HG03565 (cell line): ENCODE data around the gene WDR12.
"Not testable (repeated sequence)": the region's sequence is repeated elsewhere in the genome, so short reads cannot be mapped to it uniquely, and the experiment has no call there.

Experiments used
- ATAC-seq: cut with Tn5 transposase; IDR thresholded peaks from one replicate; pipeline ENCODE4 v1.9.1; 2021; ENCODE audit warnings: mild to moderate bottlenecking, moderate library complexity; ENCODE audit not compliant: unreplicated experiment

The WDR12 gene

DNA sequence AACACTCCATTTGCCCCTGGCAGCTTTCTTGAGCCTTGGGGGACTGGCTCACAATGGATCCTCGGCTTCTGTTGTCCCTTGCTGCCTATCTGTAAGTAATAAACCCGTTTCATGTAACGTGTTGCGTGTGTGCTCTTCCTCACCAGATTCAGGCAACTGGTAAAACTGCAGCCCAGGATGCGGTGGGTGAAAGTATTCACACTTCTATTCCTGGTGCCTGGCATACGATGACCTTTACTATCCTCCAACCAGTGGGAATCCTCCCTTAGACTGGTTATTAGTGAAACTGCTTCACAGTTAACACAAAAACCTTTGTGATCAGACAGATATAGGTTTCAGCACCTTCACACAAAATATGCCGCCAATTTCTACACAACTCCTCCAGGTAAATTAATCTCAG lies 26.3 kb downstream of the WDR12 start:
- ATAC-seq, result no peak

DNA sequence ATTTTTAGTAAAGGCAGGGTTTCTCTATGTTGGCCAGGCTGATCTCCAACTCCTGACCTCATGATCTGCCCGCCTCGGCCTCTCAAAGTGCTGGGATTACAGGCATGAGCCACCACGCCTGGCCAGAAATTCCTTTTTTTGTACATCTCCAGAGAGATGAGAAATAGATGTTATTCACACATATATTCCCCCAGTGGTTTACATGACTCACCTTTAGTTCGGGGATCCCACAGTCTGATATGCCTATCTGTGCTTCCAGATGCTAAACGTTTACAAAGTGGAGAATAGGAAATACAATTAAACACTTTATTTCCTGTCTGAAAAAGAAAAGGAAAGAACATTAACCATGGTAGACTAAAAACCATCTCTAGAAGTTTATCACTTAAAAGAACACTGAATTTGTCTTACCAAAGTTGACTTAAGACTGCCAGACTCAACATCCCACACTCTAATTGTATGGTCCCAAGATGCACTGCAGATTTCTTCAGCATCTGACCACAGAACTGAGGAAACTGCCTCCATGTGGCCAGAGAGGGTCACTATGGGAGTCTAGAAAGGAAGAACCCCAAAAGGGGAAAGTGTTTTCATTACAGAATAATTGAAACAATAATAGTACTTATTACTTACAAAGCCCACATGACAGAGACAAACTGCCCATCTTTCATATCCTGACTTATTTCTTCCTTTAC lies 27.3 kb downstream of the WDR12 start:
- ATAC-seq, result no peak

- ATAC-seq, result no peak
These were observed 29.9 kb downstream of the WDR12 start for GRCh38 chr2:202881570-202881969.

- ATAC-seq, result no peak
These were observed 33.8 kb downstream of the WDR12 start for GRCh38 chr2:202877699-202878098.

DNA sequence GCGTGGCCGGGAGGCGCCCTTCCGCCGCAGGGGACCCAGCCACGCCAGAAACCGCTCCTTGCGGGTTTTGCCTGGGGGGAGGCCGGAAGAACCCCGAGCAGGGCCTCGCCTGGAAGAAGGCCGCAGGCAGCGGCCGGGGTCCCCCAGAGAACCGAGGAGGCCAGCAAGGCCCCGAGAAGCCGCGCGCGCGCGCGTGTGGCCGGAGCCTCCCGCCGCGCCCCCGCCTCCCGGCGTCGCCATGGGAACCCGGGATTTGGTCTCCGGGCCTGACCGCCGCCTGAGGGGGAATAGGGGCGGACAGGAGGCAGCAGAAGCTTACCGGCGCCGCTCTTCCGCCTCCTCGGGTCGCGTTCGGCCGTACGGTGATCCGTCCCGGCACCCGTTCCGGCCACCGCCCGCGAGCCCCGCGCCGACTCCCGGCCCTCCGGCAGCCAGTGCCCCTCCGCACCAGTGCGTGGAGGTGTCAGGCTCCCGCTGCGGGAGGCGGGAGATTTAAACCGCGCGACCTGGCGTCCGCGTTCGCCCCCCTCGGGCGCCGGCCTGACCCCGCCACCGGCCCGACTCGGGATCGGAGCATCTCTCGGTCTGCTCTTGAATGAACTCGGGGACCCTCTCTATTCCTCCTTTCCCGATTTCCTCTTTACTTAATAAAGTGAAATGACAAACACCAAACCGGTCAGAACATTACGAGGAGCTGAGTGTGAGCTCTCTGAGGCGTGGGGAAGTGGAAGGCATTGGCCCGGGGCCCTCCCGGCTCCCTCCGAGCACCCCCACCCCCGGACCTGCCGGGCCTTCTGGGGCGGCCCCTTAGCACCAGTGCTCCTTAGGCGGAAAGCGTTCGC lies 40.0 kb downstream of the WDR12 start, which contains the start of gene ICA1L:
ICA1L (minus strand) TSS at position 467 of the 842 bp plus-strand sequence. CDS start 42,757 bp downstream, outside the sequence.
- ATAC-seq, result peak; percentile 42

- ATAC-seq, result peak; percentile 45
These were observed 40.8 kb downstream of the WDR12 start for GRCh38 chr2:202870431-202871299.

GRCh38 chr2:202861987-202862386 lies 49.5 kb downstream of the WDR12 start:
- no peak for ATAC-seq

GRCh38 chr2:202858601-202859000 lies 52.9 kb downstream of the WDR12 start:
- no peak for ATAC-seq

DNA sequence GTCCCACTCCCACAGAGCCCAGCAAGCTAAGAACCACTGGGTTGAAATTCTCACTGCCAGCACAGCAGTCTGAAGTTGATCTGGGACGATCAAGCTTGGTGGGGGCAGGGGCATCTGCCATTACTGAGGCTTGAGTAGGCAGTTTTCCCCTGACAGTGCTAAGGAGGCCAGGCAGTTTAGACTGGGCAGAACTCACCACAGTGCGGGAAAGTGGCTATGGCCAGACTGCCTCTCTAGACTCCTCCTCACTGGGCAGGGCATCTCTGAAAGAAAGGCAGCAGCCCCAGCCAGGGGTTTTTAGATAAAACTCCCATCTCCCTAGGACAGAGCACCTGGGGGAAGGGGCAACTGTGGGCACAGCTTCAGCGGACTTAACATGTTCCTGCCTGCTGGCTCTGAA lies 62.1 kb downstream of the WDR12 start:
- not testable (repeated sequence) for ATAC-seq

DNA sequence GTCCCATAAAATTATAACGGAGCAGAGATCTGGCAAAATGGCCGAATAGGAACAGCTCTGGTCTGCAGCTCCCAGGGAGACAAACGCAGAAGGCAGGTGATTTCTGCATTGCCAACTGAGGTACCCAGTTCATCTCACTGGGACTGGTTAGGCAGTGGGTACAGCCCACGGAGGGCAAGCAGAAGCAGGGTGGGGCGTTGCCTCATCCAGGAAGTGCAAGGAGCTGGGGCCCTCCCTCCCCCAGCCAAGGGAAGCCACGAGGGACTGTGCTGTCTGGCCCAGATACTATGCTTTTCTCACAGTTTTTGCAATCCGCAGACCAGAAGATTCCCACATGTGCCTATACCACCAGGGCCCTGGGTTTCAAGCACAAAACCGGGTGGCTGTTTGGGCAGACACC lies 62.7 kb downstream of the WDR12 start:
- no peak for ATAC-seq

- ATAC-seq, result peak; percentile 85
These were observed 63.6 kb downstream of the WDR12 start for GRCh38 chr2:202847693-202848524.

DNA sequence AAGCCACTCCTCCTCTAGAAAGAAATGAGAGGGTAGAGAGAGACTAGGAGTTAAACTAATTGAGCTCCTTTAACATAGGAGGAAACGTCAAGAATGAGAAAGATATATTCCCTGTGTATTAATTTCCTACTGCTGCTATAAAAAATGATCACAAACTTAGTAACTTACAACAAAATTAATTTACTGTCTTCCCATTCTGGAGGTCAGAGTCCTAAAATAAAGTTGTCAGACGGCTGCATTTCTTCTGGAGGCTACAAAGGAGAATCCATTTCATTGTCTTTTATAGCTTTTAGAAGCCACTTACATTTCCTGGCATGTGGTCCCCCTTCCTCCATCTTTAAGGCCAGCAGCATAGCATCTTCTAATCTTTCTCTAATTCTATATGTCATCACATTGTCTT lies 66.8 kb downstream of the WDR12 start:
- no peak for ATAC-seq

GRCh38 chr2:202842690-202843089 lies 68.8 kb downstream of the WDR12 start:
- ATAC-seq, result no peak

DNA sequence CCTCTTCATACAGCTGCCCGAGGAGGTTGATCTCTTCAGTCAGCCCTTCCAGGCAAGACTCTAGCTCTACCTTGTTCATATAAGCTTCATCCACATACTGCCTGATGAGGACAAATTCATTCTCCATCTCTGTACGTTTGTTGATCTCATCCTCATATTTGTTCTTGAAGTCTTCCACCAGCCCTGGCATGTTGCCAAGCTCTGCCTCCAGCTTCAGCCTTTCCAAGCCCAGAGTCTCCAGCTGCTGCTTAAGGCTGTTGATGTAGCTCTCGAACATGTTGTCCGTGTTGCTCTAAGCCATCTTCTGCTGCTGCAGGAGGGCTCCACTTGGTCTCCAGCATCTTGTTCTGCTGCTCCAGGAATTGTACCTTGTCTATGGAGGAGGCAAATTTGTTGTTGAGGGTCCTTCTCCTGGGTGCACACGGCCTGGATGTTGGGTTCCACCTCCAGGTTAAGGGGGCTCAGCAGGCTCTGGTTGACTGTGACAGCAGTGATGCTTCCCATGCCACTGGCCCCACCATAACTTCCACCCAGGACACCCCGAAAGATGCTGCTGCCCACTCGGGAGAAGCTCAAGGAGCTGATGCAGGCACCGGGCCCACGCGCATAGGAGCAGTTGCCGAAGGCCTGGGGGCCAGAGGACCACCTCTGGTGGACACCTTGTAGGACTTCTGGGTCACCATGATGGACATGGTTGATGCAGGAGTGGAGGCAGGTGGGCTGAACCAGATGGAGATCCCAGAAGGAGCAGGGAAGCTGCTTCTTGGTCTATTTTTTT lies 70.2 kb downstream of the WDR12 start:
- no peak for ATAC-seq

- no peak for ATAC-seq
These were observed 79.9 kb downstream of the WDR12 start for GRCh38 chr2:202831242-202832220.

DNA sequence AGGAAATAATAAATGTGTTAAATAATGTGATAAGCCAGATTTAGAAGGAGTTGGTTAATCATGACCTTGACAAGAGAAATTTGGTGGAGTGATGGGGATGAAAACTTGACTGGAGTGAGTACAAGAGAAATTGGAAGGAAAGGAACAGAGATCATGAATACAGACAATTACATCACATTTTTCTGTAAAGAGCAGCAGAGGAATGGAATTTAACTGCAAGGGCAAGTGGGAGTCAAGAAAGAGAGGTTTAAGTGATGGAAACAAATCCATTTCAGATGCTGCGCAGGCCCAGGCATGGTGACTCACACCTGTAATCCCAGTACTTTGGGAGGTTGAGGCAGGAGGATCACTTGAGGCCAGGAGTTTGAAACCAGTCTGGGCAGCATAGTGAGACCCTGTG lies 86.6 kb downstream of the WDR12 start:
- ATAC-seq, result no peak
